HL-60 (cell line): ENCODE measurements around the gene BCL7A.

Experiments
- CTCF ChIP-seq: IDR thresholded peaks from one replicate; pipeline ENCODE4 v1.5.1; 2011; ENCODE audit warnings: low read length, control low read depth, inconsistent platforms; ENCODE audit not compliant: insufficient read depth
- GABPA ChIP-seq: IDR thresholded peaks from 2 replicates; pipeline ENCODE4 v1.6.1; 2012; ENCODE audit warnings: low read depth
- POLR2AphosphoS5 ChIP-seq: IDR thresholded peaks from 2 replicates; pipeline ENCODE4 v1.6.1; 2012; ENCODE audit warnings: low read depth
- SPI1 ChIP-seq: IDR thresholded peaks from 2 replicates; pipeline ENCODE4 v1.6.1; 2012; ENCODE audit warnings: low read depth, mild to moderate bottlenecking, borderline replicate concordance

- TF ChIP-seq CTCF, result no peak
- no peak; the same call in 1 of the 2 replicates for TF ChIP-seq GABPA
- peak; percentile 71 for TF ChIP-seq POLR2AphosphoS5
- peak; percentile 95 for TF ChIP-seq SPI1
These were observed 60.1 kb downstream of the BCL7A start for GRCh38 chr12:122081697-122082221.
